H7 (cell line): ENCODE data around the gene RANBP9. TPM values are rescaled to one million over a fixed set of nuclear protein-coding genes. Genes with fewer than 3 reads are reported as not detected.
A peak's percentile ranks its signal among the peaks of the same experiment; 100 is the strongest.

Experiments
- DNase-seq: peaks from one replicate; pipeline ENCODE4 v3.0.0; 2012
- H3K27me3 ChIP-seq: 2 replicates; pipeline ENCODE4 v1.6.0; 2011; ENCODE audit warnings: mild to moderate bottlenecking, low read length; ENCODE audit not compliant: control insufficient read depth, insufficient read depth
- H3K36me3 ChIP-seq: replicated peaks from 2 replicates; pipeline ENCODE4 v1.5.1; 2011; ENCODE audit warnings: low read length; ENCODE audit not compliant: control insufficient read depth, insufficient read depth
- H3K4me3 ChIP-seq: 2 replicates; pipeline ENCODE4 v1.5.1; 2011; ENCODE audit warnings: low read depth, mild to moderate bottlenecking, control low read depth, low read length, moderate library complexity; ENCODE audit not compliant: insufficient read depth
- total RNA-seq: library from RNA; depleted of rRNA; stranded (reverse); fragments of >200 nt; shearing (Covaris generic); gene quantifications from 2 replicates; pipeline ENCODE4 v1.2.3, GENCODE V29; 2014

The RANBP9 gene
- total RNA-seq, 1 experiment from 2014 or later, result 23.6 TPM

DNA sequence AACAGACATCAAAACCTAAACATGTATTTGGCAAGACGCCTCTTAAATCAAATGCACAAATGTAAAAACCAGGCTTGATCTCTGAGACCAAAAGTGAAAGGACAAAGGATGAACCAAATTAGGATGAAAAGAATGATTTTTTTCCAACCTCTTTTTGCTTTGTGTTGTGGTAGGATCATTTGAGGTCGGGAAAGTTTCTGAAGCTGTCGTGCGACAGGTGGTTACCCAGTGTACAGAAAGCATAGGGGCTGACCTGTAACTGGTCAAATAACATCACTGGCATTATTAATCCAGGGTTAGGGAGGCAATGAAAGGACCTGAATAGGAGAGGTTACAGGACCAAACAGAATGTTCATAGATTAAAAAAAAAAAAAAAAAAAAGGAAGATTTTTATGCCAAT is 114.6 kb downstream of the RANBP9 start:
- Histone ChIP-seq H3K27me3 (no peaks in the 10 kb centered on the region), H3K4me3 (no peak overlapping the region), H3K36me3 (peaks cover 6% of the 10 kb centered on the region)
- no peak for DNase-seq

DNA sequence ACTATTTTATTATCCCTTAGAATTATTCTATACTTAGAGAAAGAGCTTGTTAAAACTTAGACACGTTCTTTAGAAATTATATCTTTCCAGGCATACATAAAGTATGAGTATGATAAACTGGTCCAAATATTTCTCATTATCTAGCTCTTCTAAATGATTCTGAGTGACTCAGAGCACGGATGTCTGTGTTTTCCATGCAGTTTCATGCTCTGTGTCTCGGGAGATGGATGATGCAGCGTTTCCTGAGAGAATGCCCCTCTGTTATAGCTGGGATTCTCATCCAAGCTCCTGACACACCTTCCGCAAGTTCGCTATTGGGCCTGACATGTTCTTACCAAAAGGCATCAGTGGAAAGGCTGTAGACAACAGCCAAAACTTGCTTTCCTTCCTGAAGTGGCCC is 117.9 kb downstream of the RANBP9 start:
- no peak overlapping the region for H3K4me3 ChIP-seq
- DNase-seq, result no peak
- H3K36me3 ChIP-seq, result peaks cover 7% of the 10 kb centered on the region
- H3K27me3 ChIP-seq, result no peaks in the 10 kb centered on the region

DNA sequence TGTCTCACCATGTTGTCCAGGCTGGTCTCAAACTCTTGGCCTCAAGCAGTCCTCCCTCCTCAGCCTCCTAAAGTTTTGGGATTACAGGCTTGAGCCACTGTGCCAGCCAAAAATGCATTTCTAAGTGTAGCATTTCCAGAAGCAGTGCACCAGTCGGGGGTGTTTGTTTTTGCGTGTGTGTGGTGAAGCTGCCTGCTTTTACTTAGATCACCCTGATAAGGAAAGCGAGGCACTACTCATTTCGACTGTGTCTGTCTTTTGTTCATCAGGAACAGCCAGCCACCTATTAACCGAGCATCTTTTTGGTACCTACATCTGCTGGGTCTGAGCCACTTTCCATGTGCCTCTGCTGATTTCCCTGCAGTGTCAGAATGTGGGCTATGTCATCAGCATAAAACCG is 118.5 kb downstream of the RANBP9 start:
- Histone ChIP-seq H3K4me3 (no peak overlapping the region), H3K27me3 (no peaks in the 10 kb centered on the region), H3K36me3 (peaks cover 8% of the 10 kb centered on the region)
- DNase-seq, result no peak

DNA sequence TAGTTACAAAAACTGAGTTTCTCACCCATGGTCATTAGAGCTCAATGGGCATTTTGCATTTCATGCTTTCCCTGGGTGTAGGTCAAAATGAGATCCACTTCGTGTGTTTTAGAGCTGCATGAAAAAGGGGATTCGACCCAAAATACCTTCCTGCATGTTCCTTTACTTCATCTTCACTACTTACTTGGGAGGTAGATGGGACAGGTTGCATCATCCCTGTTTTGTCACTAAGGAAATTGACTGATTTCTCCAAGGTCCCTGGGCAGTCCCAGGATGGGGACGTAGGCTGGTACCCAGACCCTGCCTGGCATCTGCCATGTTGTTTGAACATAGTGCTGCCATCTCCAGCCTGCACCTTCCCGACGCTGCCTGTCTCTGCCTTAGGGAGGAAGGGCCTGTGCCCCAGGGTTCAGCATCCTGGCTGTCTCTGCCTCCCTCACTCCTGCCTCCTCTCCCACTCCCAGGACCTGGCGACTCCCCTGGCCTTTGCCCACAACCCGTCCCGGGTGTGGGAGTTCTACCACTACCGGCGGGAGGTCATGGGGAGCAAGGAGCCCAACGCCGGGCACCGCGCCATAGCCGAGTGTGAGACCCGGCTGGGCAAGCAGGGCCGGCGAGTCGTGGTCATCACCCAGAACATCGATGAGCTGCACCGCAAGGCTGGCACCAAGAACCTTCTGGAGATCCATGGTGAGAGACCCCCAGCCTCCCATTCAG is 120.3 kb downstream of the RANBP9 start:
- Histone ChIP-seq H3K4me3 (no peak overlapping the region), H3K36me3 (peaks cover 7% of the 10 kb centered on the region), H3K27me3 (no peaks in the 10 kb centered on the region)
- no peak for DNase-seq

DNA sequence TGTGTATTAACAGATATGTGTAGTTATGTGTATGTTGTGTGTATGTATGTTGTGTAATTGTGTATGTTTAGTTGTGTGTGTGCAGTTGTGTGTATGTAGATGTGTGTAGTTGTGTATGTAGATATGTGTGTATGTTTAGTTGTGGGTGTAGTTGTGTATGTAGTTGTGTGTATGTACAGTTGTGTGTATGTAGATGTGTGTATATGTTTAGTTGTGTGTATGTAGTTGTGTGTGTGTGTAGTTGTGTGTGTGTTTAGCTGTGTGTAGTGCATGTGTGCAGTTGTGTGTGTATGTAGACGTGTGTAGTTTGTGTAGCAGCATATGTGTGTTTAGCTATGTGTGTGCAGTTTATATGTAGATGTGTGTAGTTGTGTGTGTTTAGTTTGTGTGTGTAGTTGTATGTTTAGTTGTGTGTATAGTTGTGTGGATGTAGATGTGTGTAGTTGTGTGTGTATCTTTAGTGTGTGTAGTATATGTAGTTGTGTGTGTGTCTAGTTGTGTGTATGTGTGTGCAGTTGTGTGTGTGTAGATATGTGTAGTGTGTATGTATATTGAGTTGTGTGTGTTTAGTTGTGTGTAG is 121.0 kb downstream of the RANBP9 start:
- H3K36me3 ChIP-seq, result peaks cover 7% of the 10 kb centered on the region
- DNase-seq, result no peak
- H3K27me3 ChIP-seq, result no peaks in the 10 kb centered on the region
- no peak overlapping the region for H3K4me3 ChIP-seq

DNA sequence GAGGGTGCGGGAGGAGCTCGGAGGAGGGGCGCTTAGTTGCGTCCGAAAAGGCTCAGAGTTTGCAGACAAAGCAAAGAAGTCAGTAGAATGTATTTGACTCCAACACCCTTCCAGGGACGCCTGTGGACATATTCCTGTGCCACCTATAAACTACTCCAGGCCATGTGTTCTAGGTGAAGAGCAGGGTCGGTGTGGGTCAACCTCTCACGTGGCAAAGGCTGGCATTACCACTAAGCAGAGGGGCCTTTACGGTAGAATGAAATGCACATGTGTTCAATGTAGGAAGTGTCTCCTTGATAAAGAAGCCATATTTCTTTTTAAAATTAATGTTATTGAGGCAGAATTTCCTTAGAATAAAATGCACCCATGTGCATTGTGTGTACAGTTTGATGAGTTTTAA is 121.8 kb downstream of the RANBP9 start:
- Histone ChIP-seq H3K36me3 (peaks cover 8% of the 10 kb centered on the region), H3K4me3 (no peak overlapping the region), H3K27me3 (no peaks in the 10 kb centered on the region)
- no peak for DNase-seq

DNA sequence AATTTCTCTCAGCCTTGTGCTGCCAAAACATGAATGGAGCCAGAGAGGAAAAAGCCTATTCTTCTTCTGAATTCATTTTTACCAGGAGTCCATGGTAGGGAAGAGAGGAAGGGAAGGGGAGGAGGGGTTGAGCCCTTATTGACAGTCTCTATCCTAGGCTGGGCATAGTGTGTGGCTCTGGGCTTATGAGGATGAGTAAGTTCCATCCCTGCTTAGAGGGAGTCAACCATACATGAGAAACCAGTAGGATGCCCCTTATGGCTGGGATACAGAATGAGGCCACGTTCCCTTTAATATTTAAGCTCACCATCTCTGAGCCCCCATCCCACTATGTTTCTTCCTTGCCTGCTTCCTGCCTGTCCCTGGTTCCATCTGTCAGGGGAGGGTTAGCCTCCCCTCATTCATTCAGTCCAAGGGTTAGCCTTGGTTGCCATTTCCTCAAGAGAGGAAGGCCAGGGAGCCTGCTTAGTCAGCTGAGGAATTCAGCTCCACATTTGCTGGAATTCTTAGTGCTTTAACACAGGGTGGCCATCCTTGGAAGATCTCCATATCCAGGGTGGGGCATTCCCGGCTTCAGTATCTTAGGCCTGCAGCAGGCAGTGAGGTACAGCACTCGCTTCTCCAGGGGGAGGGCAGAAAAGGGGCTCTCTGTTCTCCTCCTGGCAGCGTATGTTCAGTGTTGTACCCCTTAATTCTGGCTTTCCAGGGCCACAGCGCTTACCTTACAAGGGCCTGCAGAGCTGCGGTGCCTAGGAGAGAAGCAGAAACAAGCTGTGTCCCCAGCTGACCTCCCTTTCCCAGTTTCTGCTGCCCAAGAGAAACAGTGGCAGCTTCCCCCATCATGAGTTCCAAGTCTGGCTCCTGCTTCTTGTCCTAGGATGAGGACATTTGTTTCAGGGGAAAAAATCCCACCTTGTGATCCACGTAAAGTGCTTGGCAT is 124.8 kb downstream of the RANBP9 start:
- Histone ChIP-seq H3K27me3 (no peaks in the 10 kb centered on the region), H3K4me3 (no peak overlapping the region), H3K36me3 (peaks cover 6% of the 10 kb centered on the region)
- no peak for DNase-seq

DNA sequence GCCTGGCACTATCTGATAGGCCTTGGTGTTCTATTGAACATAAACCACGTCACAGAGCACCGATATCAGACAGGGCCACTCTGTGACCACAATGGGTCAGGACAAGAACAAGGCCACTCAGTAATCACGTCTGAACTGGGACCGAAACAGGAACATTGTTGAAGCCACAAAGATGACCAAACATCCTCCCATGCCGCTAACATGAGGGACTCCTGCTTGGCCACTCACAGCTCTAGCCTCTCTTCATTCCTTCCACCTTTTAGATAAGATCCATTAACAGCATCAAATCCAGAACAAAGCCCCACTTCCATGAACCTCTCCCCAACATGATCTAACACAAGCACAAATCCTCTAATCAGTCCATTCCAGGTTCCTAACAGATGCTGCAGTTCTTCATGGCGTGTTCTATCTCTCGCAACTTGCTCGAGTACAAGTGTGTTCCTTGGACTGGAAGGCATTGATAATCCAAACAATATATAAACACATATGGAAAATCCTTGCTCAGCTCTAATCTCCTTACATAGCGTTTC is 129.9 kb downstream of the RANBP9 start:
- H3K36me3 ChIP-seq, result peaks cover 5% of the 10 kb centered on the region
- H3K4me3 ChIP-seq, result no peak overlapping the region
- H3K27me3 ChIP-seq, result no peaks in the 10 kb centered on the region
- no peak for DNase-seq

DNA sequence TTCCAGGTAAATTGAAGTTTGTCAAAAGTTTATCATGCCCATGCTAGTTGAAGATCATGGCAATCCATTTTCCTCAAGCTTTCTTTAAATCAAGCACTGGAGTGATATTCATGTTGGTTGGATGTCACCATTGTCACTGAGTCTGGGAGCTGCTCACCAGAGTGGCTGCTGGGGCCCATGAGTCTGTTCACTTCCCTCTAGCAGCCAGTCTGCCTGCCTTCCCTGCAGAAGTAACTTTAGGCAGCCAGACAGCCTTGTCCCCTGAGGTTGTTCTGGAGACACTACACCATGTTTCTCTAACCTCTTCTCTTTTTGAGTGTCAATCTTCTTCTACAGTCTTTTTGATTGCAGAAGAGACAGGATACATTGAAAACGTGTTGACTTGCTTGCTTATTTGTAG is 131.7 kb downstream of the RANBP9 start:
- H3K36me3 ChIP-seq, result peaks cover 4% of the 10 kb centered on the region
- no peak overlapping the region for H3K4me3 ChIP-seq
- no peak for DNase-seq
- no peaks in the 10 kb centered on the region for H3K27me3 ChIP-seq

DNA sequence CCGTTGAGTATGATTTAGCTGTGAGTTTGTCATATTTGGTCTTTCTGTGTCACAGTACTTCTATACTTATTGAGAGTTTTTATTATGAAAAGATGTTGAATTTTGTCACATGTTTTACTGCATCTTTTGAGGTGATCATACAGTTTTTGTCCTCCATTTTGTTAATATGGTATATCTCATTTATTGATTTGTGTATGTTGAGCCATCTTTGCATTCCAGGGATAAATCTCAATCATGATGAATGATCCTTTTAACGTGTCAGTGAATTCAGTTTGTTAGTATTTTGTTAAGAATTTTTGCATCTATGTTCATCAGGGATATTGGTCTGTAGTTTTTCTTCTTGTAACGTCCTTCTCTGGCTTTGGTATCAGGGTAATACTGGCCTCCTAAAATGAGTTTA is 133.7 kb downstream of the RANBP9 start:
- no peaks in the 10 kb centered on the region for H3K27me3 ChIP-seq
- DNase-seq, result no peak

DNA sequence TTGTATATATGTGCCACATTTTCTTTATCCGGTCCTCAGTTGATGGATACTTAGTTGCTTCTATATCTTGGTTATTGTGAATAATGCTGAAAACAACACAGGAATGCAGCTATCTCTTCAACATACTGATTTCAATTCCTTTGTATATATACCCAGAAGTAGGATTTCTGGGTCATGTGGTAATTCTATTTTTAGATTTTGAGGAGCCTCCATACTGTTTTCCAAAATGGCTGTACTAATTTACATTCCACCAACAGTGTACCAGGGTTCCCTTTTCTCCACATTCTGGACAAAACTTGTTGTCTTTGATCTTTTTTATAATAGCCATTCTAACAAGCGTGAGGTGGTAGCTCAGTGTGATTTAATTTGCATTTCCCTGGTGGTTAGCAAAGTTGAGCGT is 135.6 kb downstream of the RANBP9 start:
- no peak for DNase-seq
- Histone ChIP-seq H3K4me3 (no peak overlapping the region), H3K36me3 (no peaks in the 10 kb centered on the region; the same call in 1 of the 2 replicates), H3K27me3 (no peaks in the 10 kb centered on the region)

More for the DNA sequence above, 133.7 kb downstream of the RANBP9 start:
- no peak overlapping the region for H3K4me3 ChIP-seq
- peaks cover 2% of the 10 kb centered on the region for H3K36me3 ChIP-seq

DNA sequence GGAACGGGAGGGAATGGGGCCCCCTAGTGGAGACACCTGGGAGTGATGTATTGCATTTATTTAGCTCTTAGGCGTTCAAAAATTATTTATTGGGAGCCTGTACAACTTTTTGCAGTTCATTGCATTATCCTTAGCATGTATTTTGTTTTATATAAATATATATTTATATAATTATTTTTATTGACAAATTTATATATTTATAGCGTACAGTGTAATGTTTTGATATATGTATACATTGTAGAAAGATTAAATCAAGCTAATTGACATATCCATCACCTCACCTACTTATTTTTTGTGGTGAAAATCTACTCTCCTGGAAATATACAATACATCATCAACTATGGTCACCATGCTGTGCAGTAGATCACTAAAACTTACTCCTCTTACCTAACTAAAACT is 136.3 kb downstream of the RANBP9 start:
- H3K4me3 ChIP-seq, result peak overlapping the region; percentile 58

DNA sequence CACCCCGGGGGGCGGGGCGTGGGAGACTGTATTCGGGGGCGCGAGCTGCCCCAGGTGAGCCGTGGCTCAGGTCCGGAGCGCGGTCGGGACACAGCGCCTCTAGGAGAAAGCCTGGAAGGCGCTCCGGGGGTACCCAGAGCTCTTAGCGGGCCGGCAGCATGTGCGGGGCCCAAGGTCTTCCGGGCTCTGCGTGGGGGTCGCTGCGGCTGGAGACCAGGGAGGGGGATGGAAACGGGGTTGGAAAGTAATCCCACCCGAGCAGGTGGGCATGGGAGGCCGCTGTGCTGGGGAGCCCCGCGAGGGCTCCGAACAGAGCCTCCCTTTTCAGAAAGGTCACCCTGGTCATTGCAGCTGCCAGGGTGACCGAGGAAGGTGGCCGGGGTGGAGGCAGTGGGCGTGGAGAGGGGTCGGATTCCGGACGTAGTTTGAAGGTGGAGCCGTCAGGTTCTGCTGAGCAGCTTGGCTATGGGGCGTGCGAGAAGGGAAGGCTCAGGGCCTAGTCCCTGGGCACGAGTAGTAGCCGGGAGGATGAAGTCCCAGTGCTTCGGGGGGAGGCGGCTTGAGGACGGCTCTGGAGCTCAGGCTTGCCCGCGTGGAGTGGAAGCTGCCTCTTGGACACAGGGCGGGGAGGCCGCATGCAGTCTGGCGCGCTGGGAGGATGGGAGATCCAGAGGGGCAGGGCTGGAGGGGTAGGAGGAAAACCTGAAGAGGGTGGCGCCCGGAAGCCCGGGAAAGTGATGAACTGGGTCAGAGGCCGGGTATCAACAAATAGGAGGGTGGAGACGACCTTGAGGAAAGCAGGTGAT is 136.9 kb downstream of the RANBP9 start, which contains the start of gene SIRT5:
SIRT5 (plus strand) TSS at position 31 of the 806 bp plus-strand sequence. CDS start 9,510 bp downstream, outside the sequence.
- peak; percentile 89 for DNase-seq
- Histone ChIP-seq H3K27me3 (no peaks in the 10 kb centered on the region), H3K36me3 (no peaks in the 10 kb centered on the region; the same call in 1 of the 2 replicates), H3K4me3 (peak within 1 kb of the TSS; percentile 58)

More for the DNA sequence above, 136.3 kb downstream of the RANBP9 start:
- Histone ChIP-seq H3K36me3 (no peaks in the 10 kb centered on the region; the same call in 1 of the 2 replicates), H3K27me3 (no peaks in the 10 kb centered on the region)
- no peak for DNase-seq

DNA sequence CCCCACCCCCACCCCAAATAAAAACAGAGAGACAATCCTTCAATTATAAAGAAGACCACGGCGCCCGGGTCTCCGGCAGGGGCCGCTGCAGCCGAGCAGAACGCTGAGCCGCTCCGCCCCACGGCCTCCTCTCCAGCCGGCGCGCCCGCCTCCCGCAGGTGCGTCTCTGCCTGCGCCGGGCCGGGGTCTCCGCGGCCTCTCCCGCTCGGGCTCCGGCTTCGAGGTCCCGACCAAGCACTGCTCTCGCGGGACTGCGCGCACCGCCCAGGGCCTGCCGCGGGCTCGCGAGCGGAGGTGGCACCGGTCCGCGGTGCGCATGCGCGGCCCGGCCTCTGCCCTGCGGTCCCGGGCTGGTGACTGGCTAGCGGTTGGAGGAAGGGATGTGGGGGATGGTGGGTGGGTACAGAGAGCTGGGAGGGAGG is 137.5 kb downstream of the RANBP9 start:
- peak overlapping the region; percentile 58 for H3K4me3 ChIP-seq
- no peaks in the 10 kb centered on the region for H3K36me3 ChIP-seq
- no peaks in the 10 kb centered on the region for H3K27me3 ChIP-seq
- peak; percentile 97 for DNase-seq
